Smooth muscle cell of the brain vasculature (primary cell): ENCODE results near the gene RHOV.
"Not testable (repeated sequence)": the region's sequence is repeated elsewhere in the genome, so short reads cannot be mapped to it uniquely, and the experiment has no call there.

Experiments used
- DNase-seq: peaks from one replicate; pipeline ENCODE4 v3.0.0-alpha.2; 2012; ENCODE audit warnings: low read depth, low spot score

Gene RHOV

DNA sequence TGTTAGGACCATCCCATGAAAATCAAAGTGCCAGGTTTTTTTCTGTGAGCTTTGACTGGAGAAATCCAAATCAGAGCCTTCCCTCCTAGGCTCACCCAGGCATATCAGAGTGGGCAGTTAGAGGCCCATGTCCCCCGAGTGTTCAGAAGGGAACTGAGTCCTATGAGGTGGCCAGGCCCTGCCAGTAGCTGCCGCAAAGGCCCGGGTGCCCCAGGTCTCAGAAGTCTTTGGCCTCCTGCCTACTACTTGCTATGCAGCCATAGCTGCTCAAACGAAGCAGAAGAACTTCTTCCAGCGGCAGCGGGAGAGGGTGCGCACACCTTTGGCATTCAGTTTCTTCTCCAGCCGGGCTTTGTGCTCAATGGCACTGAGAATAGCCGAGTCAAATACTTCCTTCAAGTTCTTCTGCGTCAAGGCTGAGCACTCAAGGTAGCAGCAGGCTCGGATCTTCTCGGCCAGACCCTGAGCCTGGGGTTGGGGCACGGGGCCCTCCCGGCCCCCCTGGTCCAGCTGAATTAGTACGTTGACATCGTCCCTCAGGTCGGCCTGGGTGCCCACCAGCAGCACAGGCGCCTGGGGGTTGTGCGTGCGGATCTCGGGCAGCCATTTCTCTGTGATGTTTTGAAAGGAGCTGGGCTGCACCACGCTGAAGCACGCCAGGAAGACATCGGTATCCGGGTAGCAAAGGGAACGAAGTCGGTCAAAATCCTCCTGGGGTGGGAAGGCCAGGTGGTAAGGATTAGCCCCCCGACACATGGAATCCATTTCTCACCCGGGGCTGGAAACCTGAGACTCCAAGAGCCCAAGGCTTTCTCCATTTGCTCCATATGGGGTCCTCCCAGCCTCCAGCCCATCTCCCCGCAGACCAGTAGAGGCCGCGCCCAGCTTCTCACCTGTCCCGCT lies 992 bp downstream of the RHOV start:
- no peak for DNase-seq

- DNase-seq = no peak
Observed at GRCh38 chr15:40871749-40872617, 2.1 kb downstream of the RHOV start.

- DNase-seq = no peak
Observed at GRCh38 chr15:40870716-40871115, 3.3 kb downstream of the RHOV start.

DNA sequence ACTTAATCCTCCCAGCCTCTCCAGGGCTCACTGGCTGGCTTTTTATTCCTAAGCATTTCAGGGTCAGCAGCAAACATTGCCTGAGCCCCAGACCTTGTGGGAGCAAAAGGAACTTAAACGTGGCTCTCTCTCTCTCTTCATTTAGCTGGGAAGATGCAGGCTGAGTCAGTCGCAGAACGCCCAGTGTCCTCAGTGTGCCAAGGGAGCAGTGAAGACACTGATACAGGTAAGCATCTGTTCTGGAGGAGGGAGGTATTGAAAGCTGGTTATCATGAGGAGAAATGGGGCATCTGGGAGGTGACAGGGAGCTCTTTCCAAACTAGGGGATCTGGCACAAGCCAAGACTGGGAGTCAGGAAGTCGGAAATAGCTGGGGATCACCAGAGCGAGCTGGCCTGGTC lies 4.3 kb downstream of the RHOV start:
- DNase-seq = no peak

DNA sequence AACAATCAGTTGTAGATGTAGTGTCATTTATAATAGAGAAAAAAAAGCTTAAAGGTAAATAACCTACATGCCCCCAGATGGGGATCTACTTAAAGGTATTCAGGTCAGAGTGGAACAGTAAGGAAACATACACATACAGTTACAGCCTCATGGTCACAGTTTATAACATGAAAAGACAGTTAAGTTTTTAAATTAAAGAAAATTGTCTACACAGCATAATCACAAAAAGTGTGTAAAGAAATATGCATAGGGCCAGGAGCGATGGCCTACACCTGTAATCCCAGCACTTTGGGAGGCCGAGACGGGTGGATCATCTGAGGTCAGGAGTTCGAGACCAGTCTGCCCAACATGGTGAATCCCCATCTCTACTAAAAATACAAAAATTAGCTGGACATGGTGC lies 6.8 kb downstream of the RHOV start:
- no peak for DNase-seq

DNA sequence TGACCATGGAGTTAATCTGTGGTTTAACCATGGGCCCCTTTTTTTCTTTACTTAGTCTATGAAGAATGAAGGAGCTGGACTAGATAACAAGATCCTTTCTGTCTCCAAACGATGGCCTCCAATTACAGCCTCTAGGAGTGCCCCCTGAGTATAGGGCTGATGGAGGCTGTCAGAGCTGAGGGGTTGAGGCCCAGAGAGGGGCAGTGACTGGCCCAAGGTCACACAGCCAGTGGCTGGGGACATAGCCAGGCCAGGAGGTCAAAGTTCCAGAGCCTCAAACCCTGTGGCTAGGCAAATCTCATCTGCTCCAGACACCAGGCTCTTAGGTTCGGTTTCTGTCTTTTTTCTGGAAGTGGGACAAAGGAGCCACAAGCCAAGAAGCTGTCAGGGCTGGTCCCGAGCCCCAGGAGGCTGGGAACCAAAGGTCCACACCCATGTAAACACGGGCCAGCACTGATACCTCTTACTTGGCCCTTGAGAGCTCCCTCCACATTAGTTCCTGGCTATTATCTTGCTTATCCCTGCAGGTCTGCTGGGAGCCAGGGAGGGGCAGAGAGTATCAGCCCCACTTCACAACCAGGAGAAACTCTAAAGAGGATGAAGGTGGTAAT lies 10.3 kb downstream of the RHOV start:
- no peak for DNase-seq

GRCh38 chr15:40861147-40861546 lies 12.9 kb downstream of the RHOV start:
- not testable (repeated sequence) for DNase-seq

DNA sequence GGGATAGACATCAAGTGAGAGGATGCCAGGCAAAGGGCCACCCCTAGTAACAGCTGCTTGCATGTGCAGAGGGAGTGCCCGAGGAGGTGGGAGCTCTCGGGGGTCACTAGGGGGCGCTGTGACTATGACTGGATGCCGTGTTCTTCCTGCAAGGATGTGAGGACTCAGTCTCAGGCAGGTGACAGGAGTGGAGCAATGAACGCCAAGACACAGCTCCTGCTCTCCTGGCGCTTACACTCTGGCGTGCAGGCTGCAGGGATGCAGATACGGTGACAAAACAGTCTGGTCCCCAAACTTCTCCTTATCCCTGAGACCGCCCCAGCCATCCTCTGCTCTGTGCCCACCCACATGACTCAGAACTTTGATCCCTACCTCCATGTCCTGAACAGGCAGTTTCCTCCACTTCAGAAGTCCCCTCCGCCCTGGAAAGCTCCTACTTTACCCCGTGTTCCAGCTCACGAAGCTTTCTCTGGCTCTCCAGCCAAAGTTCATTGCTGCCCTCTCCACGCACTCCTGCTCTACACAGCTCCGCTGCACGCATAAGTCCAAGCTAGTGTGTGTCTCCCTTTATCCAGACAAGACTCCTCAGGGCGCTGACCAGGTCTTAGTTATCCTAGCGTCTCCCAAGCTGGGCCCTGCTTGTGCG lies 14.7 kb downstream of the RHOV start:
- peak; percentile 53 for DNase-seq

DNA sequence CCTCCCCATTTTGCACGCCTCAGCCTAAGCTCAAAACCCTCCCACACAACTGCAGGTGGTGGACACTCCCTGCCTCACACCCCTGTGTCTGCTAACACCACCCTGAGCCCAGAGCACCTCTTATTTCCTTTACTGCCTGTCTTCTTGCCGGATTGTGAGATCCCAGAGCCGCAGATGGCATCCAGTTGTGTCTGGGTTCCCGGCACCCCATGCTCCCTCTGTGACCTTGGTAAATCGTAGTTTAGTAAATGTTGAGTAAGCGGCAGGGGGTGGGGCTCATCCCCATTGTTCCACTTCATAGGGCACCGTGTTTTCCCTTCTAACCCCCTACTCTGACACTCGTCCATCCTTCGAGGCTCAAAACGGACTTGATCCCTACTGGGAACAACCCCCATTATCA lies 15.3 kb downstream of the RHOV start:
- no peak for DNase-seq

DNA sequence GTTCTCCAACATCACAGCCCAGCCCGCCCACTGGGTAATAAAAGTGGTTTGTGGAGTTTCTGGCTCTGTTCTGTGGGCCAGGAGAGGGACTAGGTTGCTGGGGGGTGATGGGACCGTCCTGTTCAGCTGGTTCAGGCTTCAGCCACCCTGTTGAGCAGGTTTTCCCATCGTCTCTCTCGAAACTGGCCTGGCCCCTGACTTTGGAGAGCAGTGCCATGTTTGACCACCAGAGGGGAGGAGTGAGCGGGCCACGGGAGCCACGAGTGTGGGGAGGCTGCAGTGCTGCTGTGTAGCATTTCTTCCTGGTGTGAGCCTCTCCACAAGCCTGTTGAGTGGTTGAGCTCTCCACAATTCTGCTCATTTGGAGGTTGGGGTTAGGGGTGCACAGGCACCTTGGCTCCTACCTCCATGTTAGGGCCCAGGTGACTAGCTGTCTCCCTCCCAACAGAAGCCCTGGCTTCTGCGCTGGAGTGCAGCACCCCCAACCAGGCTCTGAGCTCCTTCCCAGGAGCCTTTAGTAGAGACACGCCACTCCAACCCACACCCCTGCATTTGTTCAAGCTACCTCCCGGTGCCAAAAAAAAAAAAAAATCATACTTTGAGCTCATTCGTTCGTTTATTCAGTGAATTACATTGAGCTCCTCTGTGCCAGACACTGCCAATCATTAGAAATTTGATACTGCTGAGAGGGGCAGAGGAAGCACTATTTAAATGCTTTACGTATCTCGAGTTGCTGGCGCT lies 16.3 kb downstream of the RHOV start:
- peak; percentile 21 for DNase-seq

- no peak for DNase-seq
Observed at GRCh38 chr15:40856746-40857145, 17.3 kb downstream of the RHOV start.

DNA sequence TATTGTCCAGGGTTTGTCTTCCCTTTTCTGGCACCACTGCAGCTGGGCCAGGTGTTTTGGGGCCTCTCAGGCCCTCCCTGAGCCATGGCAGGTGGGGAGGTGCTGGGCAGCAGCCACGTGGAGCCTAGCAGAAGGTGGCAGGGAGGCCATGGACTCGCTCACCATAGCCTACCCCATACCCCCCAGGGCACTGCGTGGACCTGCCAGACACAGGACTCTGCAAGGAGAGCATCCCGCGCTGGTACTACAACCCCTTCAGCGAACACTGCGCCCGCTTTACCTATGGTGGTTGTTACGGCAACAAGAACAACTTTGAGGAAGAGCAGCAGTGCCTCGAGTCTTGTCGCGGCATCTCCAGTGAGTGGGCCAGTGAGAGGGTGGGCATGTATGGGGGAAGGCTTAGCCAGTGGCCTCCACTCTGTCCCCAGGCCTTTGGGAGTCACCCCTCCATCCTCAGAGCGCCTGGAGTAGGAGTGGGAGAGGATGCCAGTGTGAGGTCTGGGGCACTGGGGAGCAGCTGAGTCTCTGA lies 18.3 kb downstream of the RHOV start:
- DNase-seq = no peak

DNA sequence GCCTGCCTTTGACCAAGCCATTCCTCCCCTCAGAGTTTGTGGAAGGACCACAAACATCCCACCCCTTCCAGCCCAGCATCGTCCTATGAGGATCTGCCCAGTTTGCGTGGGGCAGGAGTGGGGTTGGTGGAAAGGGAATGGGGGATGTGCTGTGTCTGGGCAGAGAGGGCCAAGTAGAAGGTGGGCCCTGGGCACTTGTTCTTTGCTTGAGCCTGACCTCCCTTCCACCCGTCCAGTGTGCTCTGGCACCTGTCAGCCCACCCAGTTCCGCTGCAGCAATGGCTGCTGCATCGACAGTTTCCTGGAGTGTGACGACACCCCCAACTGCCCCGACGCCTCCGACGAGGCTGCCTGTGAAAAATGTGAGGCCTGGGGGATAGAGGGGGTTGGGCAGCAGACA lies 19.9 kb downstream of the RHOV start:
- no peak for DNase-seq

DNA sequence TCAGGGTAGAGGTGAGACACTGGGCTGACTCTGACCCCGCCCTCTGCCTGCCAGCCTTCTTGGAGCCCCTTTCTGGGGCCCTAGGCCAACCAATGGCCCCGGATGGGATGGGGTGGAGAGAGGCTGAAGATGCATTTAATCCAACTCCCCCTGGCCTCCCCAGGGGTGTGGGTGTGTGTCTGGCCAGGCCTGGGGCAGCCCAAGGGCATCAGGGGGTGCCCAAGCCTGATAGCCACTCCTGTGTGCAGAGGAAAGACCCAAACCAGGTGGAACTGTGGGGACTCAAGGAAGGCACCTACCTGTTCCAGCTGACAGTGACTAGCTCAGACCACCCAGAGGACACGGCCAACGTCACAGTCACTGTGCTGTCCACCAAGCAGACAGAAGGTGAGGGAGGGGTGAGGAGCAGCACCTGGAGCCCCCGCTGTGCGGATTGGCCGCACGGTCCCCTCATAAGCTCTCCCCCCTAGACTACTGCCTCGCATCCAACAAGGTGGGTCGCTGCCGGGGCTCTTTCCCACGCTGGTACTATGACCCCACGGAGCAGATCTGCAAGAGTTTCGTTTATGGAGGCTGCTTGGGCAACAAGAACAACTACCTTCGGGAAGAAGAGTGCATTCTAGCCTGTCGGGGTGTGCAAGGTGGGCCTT lies 20.7 kb downstream of the RHOV start:
- DNase-seq = no peak

GRCh38 chr15:40852529-40852928 lies 21.5 kb downstream of the RHOV start:
- DNase-seq = no peak

GRCh38 chr15:40850576-40851112 lies 23.4 kb downstream of the RHOV start:
- no peak for DNase-seq

DNA sequence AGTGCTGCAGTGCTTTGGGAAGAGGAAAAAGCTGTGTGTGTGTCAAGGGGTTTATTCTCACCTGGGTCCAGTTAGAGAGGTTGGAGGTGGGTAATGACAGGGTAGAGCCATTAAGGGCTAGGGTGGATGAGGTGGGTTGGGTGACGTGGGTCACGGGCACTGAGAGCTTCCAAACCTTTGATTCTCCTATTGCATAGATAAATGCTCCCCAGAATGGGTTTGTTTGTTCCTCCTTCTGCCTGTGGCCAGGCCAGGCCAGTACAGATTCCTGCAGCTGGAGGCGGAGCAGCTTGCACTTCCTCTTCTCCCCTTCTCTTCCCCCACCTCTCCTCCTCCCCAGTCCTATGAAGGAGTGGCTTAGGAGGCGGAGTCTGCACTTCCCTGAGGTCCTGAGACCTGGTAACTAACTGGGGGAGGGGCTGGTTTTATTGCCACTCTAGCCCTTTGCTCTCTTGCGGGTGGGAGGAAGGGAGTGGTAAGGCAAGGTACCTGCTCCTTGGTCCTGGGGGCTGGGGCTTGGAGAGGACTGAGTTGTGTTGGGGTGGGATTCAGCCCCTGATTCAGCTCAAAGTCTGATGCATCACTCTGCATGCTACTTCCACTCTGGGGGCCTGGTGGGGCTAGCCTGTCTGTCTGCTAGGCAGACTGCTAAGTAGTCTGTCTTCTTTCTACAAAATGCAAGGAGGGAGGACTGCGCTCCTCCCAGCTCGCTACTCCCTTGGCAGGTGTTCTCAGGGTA lies 26.6 kb downstream of the RHOV start:
- DNase-seq = no peak

GRCh38 chr15:40846841-40847222 lies 27.2 kb downstream of the RHOV start:
- no peak for DNase-seq
